Measurements from ENCODE around the gene TNS2. TPM values are rescaled to one million over a fixed set of nuclear protein-coding genes. Genes with fewer than 3 reads are reported as not detected.
A peak's percentile ranks its signal among the peaks of the same experiment; 100 is the strongest.

Gene TNS2
- polyA plus RNA-seq (2013, experiment 1 of 2), result 1.6 TPM
- polyA plus RNA-seq (2013, experiment 2 of 2), result 0.83 TPM

- Histone ChIP-seq H3K14ac (ENCODE audit: low read length) (peak within 1 kb of the TSS; percentile 90), H2BK120ac (ENCODE audit: low read depth, low read length) (peak within 1 kb of the TSS; percentile 42), H3K79me1 (ENCODE audit: low read depth, low read length) (no peaks in the 10 kb centered on the region), H3K4me1 (ENCODE audit: control insufficient read depth in 2 of 2, insufficient read depth in 1 of 2, low read depth in 1 of 2, low read length in 2 of 2) (peaks cover 38 to 45% of the 10 kb centered on the region in 2 donors), H2AK5ac (ENCODE audit: low read depth, low read length) (peak within 1 kb of the TSS; percentile 89), H3K4me3 (ENCODE audit: low read length in 2 of 2) (peak within 1 kb of the TSS in 1 of 2 donors; percentile 47), H3K36me3 (replicated peaks in 1 of 2; ENCODE audit: control insufficient read depth in 2 of 2, insufficient read depth in 2 of 2, low read length in 2 of 2) (no peaks in the 10 kb centered on the region), H3K9ac (ENCODE audit: low read depth, low read length, poor library complexity) (peak within 1 kb of the TSS; percentile 52), H4K8ac (ENCODE audit: low read depth, low read length) (no peak within 1 kb of the TSS), H2BK15ac (ENCODE audit: low read length) (peak within 1 kb of the TSS; percentile 59), H3K27me3 (ENCODE audit: control insufficient read depth in 3 of 3, insufficient read depth in 3 of 3, low read depth in 1 of 3, low read length in 3 of 3) (no peaks in the 10 kb centered on the region), H3K23ac (ENCODE audit: low read depth, low read length, poor library complexity) (peak within 1 kb of the TSS; percentile 77), H4K91ac (ENCODE audit: low read depth, low read length, poor library complexity) (no peak within 1 kb of the TSS), H2AFZ (ENCODE audit: low read length) (peak within 1 kb of the TSS; percentile 92), H2BK5ac (ENCODE audit: low read length) (no peak within 1 kb of the TSS), H3K4me2 (ENCODE audit: insufficient read depth, low read length, poor library complexity, severe bottlenecking) (no peak within 1 kb of the TSS), H3K27ac (replicated peaks; ENCODE audit: low read length) (peak within 1 kb of the TSS; percentile 42), H2BK12ac (ENCODE audit: low read length) (no peak within 1 kb of the TSS), H3K4ac (ENCODE audit: low read length) (no peak within 1 kb of the TSS), H3K9me3 (replicated peaks in 1 of 2; ENCODE audit: control insufficient read depth in 2 of 2, insufficient read depth in 1 of 2, low read depth in 1 of 2, low read length in 2 of 2) (no peaks in the 10 kb centered on the region), H3K18ac (ENCODE audit: low read length) (peak within 1 kb of the TSS; percentile 77)
- no CpG with 5 or more reads among the region's 20 CpGs for WGBS, 2 donors (ENCODE audit: extremely low coverage in 2 of 2, insufficient read length in 2 of 2, insufficient replicate concordance in 1 of 2)
- no peak for DNase-seq (ENCODE audit: low spot score)
Observed at GRCh38 chr12:53049571-53050318, at the start of gene TNS2. Gene TNS2 (plus strand): TSS chr12:53050065. CDS start chr12:53050186, 121 bp downstream.

- Histone ChIP-seq H3K14ac (ENCODE audit: low read length) (no peak overlapping the region), H3K79me1 (ENCODE audit: low read depth, low read length) (peaks cover 6% of the 10 kb centered on the region), H2AFZ (ENCODE audit: low read length) (peak overlapping the region; percentile 31), H3K4me2 (ENCODE audit: insufficient read depth, low read length, poor library complexity, severe bottlenecking) (no peak overlapping the region), H3K4ac (ENCODE audit: low read length) (no peak overlapping the region), H2BK15ac (ENCODE audit: low read length) (no peak overlapping the region), H3K36me3 (replicated peaks in 1 of 2; ENCODE audit: control insufficient read depth in 2 of 2, insufficient read depth in 2 of 2, low read length in 2 of 2) (peaks cover 0 to 19% of the 10 kb centered on the region in 2 donors), H2BK12ac (ENCODE audit: low read length) (no peak overlapping the region), H3K23ac (ENCODE audit: low read depth, low read length, poor library complexity) (no peak overlapping the region), H3K9ac (ENCODE audit: low read depth, low read length, poor library complexity) (no peak overlapping the region), H2AK5ac (ENCODE audit: low read depth, low read length) (no peak overlapping the region), H3K4me1 (ENCODE audit: control insufficient read depth in 2 of 2, insufficient read depth in 1 of 2, low read depth in 1 of 2, low read length in 2 of 2) (peaks cover 6 to 12% of the 10 kb centered on the region in 2 donors), H3K4me3 (ENCODE audit: low read length in 2 of 2) (no peak overlapping the region), H4K8ac (ENCODE audit: low read depth, low read length) (no peak overlapping the region), H2BK5ac (ENCODE audit: low read length) (no peak overlapping the region), H3K27ac (replicated peaks; ENCODE audit: low read length) (peak overlapping the region; percentile 55), H3K9me3 (replicated peaks in 1 of 2; ENCODE audit: control insufficient read depth in 2 of 2, insufficient read depth in 1 of 2, low read depth in 1 of 2, low read length in 2 of 2) (no peaks in the 10 kb centered on the region), H2BK120ac (ENCODE audit: low read depth, low read length) (no peak overlapping the region), H3K27me3 (ENCODE audit: control insufficient read depth in 3 of 3, insufficient read depth in 3 of 3, low read depth in 1 of 3, low read length in 3 of 3) (no peaks in the 10 kb centered on the region), H4K91ac (ENCODE audit: low read depth, low read length, poor library complexity) (no peak overlapping the region), H3K18ac (ENCODE audit: low read length) (no peak overlapping the region)
- DNase-seq (ENCODE audit: low spot score), result no peak
- no CpG with 5 or more reads among the region's 5 CpGs for WGBS, 2 donors (ENCODE audit: extremely low coverage in 2 of 2, insufficient read length in 2 of 2, insufficient replicate concordance in 1 of 2)
Observed at GRCh38 chr12:53004178-53004577, 45.7 kb upstream of the TNS2 start.

- no peak overlapping the region for H3K14ac ChIP-seq (ENCODE audit: low read length)
- no peaks in the 10 kb centered on the region for H3K27me3 ChIP-seq (ENCODE audit: control insufficient read depth in 3 of 3, insufficient read depth in 3 of 3, low read depth in 1 of 3, low read length in 3 of 3)
- H4K91ac ChIP-seq (ENCODE audit: low read depth, low read length, poor library complexity), result no peak overlapping the region
- no peak overlapping the region for H3K23ac ChIP-seq (ENCODE audit: low read depth, low read length, poor library complexity)
- H4K8ac ChIP-seq (ENCODE audit: low read depth, low read length), result no peak overlapping the region
- no CpG with 5 or more reads among the region's 2 CpGs for WGBS, 2 donors (ENCODE audit: extremely low coverage in 2 of 2, insufficient read length in 2 of 2, insufficient replicate concordance in 1 of 2)
- H3K9me3 ChIP-seq (replicated peaks in 1 of 2; ENCODE audit: control insufficient read depth in 2 of 2, insufficient read depth in 1 of 2, low read depth in 1 of 2, low read length in 2 of 2), result no peaks in the 10 kb centered on the region
- no peak overlapping the region for H2BK120ac ChIP-seq (ENCODE audit: low read depth, low read length)
- H3K4me2 ChIP-seq (ENCODE audit: insufficient read depth, low read length, poor library complexity, severe bottlenecking), result peak overlapping the region; percentile 29
- H2AK5ac ChIP-seq (ENCODE audit: low read depth, low read length), result no peak overlapping the region
- H3K4me3 ChIP-seq (ENCODE audit: low read length in 2 of 2), result peak overlapping the region in 1 of 2 donors; percentile 96
- no peak overlapping the region for H3K4ac ChIP-seq (ENCODE audit: low read length)
- no peak overlapping the region for H3K9ac ChIP-seq (ENCODE audit: low read depth, low read length, poor library complexity)
- no peak overlapping the region for H2BK5ac ChIP-seq (ENCODE audit: low read length)
- H3K27ac ChIP-seq (replicated peaks; ENCODE audit: low read length), result peak overlapping the region; percentile 32
- peaks cover 6 to 12% of the 10 kb centered on the region in 2 donors for H3K4me1 ChIP-seq (ENCODE audit: control insufficient read depth in 2 of 2, insufficient read depth in 1 of 2, low read depth in 1 of 2, low read length in 2 of 2)
- no peak overlapping the region for H2BK12ac ChIP-seq (ENCODE audit: low read length)
- H3K18ac ChIP-seq (ENCODE audit: low read length), result no peak overlapping the region
- H3K79me1 ChIP-seq (ENCODE audit: low read depth, low read length), result peaks cover 6% of the 10 kb centered on the region
- peak overlapping the region; percentile 31 for H2AFZ ChIP-seq (ENCODE audit: low read length)
- H3K36me3 ChIP-seq (replicated peaks in 1 of 2; ENCODE audit: control insufficient read depth in 2 of 2, insufficient read depth in 2 of 2, low read length in 2 of 2), result peaks cover 0 to 23% of the 10 kb centered on the region in 2 donors
- no peak overlapping the region for H2BK15ac ChIP-seq (ENCODE audit: low read length)
- DNase-seq (ENCODE audit: low spot score), result no peak
Observed at GRCh38 chr12:53004582-53004981, 45.3 kb upstream of the TNS2 start.

- H3K36me3 ChIP-seq (replicated peaks in 1 of 2; ENCODE audit: control insufficient read depth in 2 of 2, insufficient read depth in 2 of 2, low read length in 2 of 2), result peaks cover 0 to 31% of the 10 kb centered on the region in 2 donors
- peak overlapping the region; percentile 92 for H3K18ac ChIP-seq (ENCODE audit: low read length)
- no peak overlapping the region for H2BK5ac ChIP-seq (ENCODE audit: low read length)
- H3K23ac ChIP-seq (ENCODE audit: low read depth, low read length, poor library complexity), result peak overlapping the region; percentile 91
- peak overlapping the region; percentile 47 for H2AK5ac ChIP-seq (ENCODE audit: low read depth, low read length)
- H2BK15ac ChIP-seq (ENCODE audit: low read length), result no peak overlapping the region
- peak overlapping the region; percentile 94 for H3K9ac ChIP-seq (ENCODE audit: low read depth, low read length, poor library complexity)
- no peak overlapping the region for H4K8ac ChIP-seq (ENCODE audit: low read depth, low read length)
- H3K4ac ChIP-seq (ENCODE audit: low read length), result no peak overlapping the region
- no peak overlapping the region for H2BK12ac ChIP-seq (ENCODE audit: low read length)
- no peak overlapping the region for H2BK120ac ChIP-seq (ENCODE audit: low read depth, low read length)
- H3K79me1 ChIP-seq (ENCODE audit: low read depth, low read length), result peaks cover 6% of the 10 kb centered on the region
- H3K27me3 ChIP-seq (ENCODE audit: control insufficient read depth in 3 of 3, insufficient read depth in 3 of 3, low read depth in 1 of 3, low read length in 3 of 3), result no peaks in the 10 kb centered on the region
- H3K4me3 ChIP-seq (ENCODE audit: low read length in 2 of 2), result peak overlapping the region; percentile 88 to 96
- no CpG with 5 or more reads among the region's 28 CpGs for WGBS, 2 donors (ENCODE audit: extremely low coverage in 2 of 2, insufficient read length in 2 of 2, insufficient replicate concordance in 1 of 2)
- H3K9me3 ChIP-seq (replicated peaks in 1 of 2; ENCODE audit: control insufficient read depth in 2 of 2, insufficient read depth in 1 of 2, low read depth in 1 of 2, low read length in 2 of 2), result peaks cover 0 to 5% of the 10 kb centered on the region in 2 donors
- H3K14ac ChIP-seq (ENCODE audit: low read length), result no peak overlapping the region
- peak overlapping the region; percentile 19 for H4K91ac ChIP-seq (ENCODE audit: low read depth, low read length, poor library complexity)
- H3K27ac ChIP-seq (replicated peaks; ENCODE audit: low read length), result peak overlapping the region; percentile 89
- H3K4me2 ChIP-seq (ENCODE audit: insufficient read depth, low read length, poor library complexity, severe bottlenecking), result peak overlapping the region; percentile 82
- peak overlapping the region; percentile 81 for H2AFZ ChIP-seq (ENCODE audit: low read length)
- DNase-seq (ENCODE audit: low spot score), result peak; percentile 35
- H3K4me1 ChIP-seq (ENCODE audit: control insufficient read depth in 2 of 2, insufficient read depth in 1 of 2, low read depth in 1 of 2, low read length in 2 of 2), result peaks cover 6 to 12% of the 10 kb centered on the region in 2 donors
Observed at GRCh38 chr12:53005215-53005985, 44.5 kb upstream of the TNS2 start.
